T-helper 22 cell (primary cell): ENCODE results near the gene DYSF.

Source experiments
- DNase-seq: peaks from one replicate; pipeline ENCODE4 v3.0.0-alpha.2; 2020; ENCODE audit warnings: low read depth

The DYSF gene

DNA sequence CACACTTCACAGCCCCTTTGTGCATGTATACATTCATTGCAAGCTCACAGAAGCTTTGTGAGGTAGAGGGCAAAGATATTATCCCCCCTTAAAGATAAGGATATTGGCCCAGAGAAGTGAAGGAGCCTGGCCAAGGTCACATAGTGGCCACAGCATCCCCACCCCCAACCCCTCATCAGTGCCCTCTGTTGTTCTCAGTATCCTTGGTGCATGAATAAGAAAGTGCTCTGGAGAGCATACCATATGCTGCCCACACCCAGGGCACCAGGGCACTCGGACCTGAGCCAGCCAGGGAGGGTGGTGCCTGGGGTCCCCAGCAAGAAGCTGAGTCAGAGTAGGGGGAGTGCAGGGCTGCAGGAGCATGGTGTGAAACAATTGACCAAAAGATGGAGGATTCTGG is 3.3 kb downstream of the DYSF start:
- no peak for DNase-seq

DNA sequence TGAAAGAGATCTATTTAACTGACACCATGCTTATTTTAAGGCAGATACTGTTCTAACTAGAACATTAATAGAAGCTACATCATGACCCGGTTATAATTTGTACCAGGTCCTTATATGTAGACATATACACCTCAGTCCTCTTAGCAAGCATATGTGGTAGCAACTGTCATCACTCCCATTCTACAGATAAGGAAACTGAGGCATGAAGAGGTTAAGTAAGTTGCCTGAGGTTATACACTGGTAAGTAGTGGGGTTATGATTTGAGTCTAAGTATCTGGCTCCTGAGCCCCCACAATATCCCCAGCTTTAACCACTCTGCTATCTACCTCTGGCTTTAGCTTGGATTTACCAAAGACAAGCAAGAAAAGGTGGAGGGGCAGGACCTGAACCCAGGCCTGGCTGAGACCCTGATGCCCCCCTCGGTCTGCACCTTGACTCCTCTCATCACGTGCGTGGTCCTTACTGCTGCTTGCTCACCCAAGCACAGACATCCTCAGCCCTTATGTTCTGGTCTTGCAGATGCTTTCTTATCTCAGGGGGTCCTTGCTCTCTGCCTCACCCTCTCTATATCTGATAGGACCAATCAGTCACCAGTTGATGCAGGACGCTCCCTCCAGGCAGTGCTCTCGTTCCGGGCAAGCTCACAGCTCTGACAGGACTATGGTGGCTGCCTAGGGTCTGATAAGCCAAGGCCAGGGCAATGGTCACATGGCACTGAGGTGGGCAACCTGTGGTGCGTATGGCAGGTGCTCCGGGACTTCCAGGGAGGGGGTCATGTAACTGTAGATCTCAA is 4.0 kb downstream of the DYSF start:
- no peak for DNase-seq

DNA sequence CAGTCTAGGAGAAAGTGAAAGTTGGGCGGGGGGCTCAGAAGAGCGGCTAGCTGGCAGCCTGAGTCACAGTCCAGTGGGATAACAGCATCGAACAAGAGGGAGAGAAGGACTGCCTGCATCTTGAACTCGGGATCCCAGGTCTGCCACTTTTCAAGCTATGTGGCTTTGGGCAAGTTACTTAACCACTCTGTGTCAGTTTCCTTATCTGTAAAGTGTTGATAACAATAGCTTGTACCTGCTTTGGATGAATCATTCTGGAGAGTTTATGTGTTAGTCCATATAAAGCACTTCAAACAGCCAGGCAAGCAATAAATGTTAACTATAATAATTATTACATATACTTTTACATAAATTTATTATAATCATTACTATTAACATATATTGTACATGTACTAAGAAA is 4.6 kb downstream of the DYSF start:
- no peak for DNase-seq

DNA sequence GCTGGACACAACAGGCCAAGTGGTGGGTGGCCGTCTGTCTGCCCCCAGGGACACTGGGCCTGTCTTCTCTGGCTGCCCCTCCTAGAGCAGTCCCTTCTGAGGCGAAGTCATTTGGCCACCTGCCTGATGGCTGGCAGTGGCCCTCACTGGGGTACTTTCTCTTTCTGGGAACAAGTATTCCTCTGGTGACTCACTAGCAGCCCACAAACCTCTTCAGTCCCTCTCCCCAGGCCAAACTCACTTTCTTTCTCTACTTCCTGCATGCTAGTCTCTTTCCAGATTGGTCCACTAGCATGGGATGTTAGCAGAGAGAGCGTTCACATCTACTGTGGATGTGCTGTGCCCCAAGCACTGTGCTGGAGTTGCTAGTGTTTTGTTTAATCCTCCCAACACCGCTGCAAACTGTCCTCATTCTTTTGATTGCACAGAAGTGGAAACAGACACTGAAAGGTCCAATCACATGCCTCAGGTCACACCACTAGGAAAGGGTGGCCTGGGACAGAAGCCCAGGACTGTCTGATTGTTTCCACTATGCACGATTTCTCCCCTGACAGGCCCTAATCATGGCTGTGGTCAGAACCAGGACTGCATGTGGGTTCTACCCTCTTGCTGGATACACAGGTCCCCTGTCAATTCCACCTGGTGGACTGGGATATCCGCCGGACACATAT is 5.2 kb downstream of the DYSF start:
- DNase-seq, result no peak

DNA sequence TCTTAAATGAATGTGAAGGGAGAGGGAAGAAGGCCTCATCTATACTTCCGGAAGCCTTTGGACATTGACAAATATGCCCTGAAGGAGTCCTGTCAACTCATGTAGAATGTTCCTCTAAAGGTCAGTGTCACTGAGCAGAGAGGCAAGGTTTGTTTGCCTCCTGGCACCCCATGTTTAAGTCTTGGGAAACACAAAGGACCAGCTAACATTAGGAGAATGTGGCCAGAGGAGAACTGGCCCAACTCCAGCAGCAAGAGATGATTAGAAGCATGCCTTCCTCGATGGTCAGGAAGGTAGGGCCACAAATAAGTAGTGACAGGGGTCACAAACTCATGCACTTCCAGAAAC is 5.7 kb downstream of the DYSF start:
- DNase-seq, result no peak

DNA sequence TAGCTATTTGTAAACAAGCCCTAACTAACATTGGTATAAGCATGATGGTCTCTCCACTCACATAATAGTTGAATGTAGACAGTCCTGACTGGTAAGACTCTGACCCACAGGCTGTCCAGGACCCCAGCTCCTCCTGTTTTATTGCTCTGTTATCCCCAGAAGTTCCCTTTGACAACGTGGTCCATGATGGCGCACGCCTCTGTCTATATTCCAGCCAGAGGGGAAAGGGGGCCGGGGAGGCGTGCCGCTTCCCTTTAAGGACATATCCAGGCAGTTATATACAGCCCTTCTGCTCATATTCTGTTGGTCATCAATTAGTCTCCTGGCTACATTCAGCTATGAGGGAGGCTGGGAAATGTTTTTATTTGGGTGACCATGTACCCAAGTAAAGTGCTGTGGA is 6.7 kb downstream of the DYSF start:
- no peak for DNase-seq

DNA sequence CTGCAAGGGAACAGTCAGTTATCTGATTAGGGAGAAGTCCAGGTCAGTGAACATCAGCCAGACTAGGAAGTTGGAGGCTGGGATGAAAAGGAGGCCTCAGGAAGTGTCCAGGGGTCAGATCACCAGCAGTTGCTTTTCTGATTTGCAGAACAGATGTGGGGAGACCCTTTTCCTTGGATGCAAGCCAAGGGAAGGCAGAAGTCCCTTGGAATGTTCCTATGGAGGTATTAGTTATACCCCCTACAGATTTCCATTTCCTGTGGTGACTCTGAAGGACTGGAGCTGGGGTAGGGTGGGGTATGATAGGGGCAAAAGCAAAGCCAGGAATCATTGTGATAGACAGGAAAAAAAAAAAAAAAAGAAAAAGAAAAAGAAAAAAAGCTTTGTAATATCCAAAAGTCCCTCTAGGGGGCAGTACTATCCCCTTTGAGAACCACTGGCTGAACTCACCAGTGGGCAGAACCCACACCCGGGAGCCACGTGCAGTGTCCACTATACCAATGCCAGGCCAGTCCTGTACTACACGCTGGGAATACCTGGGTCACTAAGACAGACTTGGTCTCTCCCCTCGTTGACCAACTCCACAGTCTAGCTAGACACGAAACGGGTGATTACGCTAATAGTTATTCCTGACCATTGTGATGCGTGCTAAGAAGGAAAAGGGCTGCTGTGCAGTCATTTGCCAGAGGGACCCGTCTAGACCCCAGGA is 7.4 kb downstream of the DYSF start:
- no peak for DNase-seq

DNA sequence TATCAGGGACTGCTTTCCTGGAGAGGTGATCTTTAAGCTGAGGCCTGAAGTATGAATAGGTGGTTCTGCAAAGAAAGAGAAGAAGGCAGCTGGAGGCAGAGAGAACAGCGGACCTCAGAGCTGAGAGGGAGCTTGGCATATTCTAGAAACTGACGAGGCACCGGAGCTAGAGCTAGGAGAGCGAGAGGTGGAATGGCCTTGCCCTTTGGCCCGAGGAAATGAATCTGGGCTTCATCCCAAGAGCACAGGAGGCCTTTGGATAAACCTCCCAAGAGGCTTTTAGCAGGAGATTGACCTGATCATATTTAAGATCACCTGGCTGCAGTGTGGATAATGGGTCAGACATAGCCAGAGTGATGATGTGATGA is 7.9 kb downstream of the DYSF start:
- no peak for DNase-seq

DNA sequence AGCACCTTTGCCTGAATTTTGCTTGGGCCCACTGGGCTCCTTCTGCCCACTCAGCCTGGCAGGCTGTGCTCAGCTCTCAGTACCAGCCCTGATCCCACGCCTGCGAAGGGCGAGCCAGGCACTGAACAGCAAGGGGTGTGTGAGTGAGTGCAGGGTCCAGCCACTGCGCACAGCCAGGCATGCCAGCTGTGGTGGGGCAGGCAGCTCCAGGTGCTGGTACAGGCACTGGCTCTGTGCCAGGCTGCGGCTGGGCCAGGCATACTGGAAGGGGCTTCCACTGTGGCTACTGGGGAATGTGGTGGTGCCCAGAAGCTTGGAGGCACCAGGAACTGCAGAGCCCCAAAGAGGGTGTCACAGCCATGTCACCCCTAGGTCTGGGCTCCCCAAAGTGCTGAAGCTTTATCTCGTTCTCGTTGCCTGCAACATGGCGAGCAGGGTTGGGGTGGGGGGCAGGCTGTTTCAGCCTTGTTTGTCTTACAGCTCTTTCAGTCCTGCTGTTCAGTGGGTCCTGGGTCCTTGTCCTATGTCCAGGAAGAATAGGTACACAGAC is 8.8 kb downstream of the DYSF start:
- DNase-seq, result no peak

DNA sequence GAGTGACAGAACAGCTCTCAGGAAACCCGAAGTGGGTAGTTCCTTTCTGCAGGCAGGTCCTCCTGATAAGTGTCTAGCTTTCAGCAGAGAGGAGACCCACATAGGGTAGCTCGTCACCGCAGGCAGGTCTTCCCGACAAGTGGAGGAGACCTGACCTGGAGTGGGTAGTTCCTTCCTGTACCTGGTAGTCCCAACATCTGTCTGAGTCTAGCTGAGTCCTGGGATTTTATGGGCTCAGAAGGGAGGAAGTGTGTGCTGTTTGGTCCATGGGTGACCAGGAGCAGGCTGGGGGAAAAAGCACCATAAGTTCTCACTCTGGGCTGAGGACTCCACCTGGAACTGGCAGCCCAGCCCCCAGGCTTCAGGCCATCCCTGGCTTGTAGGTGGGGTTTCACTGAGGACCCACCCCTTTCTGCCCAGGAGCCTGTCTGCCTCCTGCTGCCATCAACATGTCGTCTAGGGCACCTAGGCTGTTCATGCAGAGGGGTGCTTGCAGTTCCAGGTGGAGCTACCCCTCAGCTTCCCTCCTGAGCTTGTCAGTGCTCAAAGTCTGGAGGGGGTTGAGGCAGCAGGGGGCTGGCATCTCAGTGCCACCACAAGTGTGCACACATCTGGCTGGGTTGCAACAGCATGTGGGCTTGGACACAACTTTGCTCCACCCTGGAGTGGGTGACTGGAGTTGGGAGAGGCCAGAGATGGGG is 9.4 kb downstream of the DYSF start:
- no peak for DNase-seq

DNA sequence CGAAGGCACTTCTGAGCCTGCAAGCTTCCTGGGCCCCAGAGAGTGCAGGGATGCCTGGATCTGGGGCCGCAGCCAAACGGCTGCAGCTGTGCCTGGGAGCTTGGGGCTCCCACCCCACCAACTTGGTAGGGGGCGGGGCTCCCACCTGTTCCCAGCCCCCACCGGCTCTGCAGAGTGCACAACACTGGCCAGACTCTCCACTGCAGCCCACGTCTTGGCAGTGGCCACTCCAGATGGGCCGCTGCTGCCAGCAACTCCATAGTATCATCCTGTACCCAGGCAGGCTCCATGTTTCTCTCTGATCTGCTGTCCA is 9.9 kb downstream of the DYSF start:
- DNase-seq, result no peak

DNA sequence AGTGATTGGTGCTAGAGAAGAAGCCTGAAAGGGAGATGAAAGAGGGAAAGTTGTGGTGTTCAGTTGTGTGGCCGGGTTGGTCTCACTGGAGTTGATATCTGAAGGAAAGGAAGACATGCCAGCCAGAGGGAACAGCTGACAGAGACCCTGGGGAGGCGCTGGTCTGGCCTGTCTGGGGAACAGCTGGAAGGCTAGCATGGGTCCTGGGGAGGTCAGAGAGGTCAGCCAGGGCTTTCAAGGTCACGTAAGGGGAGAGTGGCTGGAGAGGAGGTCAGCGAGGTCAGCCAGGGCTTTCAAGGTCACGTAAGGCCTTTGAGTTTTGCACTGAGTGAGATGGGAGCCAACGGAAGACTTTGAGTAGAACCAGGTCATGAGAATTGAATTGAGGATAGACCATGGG is 11.0 kb downstream of the DYSF start:
- DNase-seq, result no peak

DNA sequence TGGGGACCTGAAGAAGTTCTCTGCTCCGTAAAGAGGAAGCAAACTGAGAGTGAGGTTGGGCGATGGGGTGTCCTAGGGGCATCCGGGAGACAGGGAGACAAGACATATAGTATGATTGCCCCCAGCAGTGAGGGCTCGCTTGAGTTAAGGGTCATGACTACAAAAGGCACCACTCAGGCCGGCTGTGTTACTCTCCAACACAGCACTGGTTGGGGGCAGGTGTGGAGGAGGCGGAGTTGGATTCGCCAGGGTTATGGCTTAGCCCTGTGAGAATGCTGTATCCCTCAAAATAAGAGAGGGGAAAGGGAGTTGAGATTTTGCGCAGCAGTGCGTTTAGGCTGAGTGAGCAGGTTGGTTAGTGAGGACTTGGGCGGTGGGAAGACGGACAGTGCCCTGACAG is 12.0 kb downstream of the DYSF start:
- DNase-seq, result no peak

DNA sequence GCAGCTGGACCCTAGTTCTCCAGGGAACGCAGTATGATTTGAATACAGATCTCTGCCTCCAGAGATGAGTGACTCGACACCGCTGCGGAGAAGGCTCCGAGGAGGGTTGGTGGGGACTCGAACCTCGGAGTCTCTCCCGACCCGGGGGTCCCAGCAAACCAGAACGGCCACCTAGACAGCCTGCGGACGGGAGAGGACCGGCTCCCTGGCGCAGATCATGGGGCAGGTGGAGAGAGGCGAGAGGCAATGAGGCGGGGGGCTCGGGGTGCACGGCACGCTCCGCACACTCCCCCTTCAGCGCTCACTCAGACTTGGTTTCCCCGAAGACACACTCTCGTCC is 12.6 kb downstream of the DYSF start:
- no peak for DNase-seq

DNA sequence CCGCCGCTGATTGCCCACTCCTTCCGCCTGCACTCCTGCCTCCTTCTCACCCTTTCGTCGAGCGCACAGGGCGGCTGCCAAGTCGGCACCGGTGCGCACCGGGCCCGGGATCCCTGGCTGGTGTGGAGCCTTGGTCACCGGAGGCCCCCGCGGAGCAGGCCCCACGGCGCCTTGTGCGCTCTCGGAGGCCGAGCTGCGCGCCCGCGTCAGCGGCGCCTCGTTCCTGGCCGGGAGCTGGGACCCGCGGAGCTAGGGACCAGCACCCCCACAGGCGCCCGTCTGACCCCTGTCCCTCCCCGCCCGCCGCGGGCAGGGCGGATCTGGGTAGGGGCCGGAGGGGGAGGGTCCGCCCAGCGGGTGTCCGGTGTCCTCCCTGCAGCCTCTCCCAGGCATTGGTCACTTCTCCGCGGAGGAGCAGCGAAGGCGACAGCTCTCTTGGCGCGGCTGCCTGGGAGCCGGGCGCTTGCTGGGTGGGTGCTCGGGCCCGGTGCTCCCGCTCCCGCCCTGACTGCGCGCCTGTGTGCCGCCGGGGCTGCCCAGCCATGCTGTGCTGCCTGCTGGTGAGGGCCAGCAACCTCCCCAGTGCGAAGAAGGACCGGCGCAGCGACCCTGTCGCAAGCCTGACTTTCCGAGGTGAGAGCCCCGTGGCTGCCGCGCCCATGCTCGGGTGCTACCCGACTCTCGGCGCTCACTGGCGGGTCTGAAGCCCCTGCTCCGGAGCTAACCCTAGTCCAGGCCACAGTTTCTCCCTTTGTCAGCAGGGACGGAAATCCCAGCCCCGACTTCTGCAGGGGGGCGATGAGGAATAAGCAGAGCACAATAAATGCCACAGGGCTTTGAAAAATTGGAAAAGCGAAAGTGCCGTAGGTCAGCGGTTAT is 13.2 kb downstream of the DYSF start:
- DNase-seq, result no peak

DNA sequence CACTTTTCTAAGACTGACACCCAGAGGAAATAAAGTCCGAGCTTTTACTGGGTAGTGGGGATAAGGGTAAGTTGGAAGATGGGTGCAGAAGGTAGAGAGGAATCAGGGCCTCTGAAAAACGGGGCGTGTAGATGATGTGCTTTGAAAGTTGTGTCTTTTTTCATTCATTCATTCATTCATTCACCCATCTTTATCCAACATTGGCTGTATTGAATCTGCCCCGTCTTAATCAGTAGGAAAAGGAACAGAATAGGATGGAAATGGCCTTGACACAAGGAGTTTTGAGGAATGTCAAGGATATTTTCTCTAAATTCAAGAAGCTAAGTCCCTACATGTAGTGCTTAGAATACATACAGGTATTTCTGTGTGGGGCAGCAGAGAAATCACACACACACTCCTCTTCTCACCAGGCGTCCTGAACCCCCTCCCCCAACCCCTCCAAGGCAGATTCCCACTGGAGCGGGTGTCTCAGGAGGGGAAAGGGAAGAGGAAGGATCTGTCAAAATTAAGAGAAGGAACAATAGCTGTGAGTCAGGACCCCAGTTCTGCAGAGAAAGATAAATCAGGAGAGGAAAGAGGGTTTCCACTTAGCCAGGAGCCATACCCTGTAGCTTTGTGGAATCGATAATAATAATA is 13.9 kb downstream of the DYSF start:
- no peak for DNase-seq

DNA sequence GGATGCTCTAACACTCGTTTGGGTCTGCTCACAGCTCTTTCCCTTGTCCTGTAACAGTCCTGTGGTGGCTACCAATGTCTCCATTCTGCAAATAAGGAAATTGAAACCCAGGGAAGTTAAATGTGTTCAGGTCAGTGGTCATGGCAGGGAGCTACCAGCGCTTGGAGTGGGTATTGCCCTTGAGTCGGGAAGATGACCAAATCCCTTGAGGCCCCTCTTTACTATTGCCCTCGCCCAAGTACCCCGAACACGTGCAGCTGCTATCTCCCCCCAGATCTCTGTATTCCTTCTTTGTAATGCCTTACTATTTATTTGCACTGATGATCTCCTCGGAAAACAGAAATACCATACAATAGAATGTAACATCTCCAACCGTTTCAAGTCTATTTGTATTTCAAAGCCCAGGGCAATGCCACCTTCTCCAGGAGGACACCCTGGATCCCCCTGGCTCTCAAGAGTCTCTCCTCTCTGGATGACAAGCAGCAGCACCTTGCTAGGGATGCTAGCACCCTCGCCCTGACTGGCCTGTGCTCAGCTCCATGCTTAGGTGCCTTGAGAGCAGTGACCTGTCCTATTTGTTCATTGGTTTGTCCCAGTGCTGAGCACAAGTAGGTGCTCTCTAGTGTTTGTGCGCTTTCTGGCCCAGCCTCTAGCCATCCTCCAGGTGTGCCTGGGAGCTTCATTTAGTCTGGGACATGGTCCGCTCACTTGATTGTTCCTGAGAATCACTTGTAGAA is 15.1 kb downstream of the DYSF start:
- no peak for DNase-seq

DNA sequence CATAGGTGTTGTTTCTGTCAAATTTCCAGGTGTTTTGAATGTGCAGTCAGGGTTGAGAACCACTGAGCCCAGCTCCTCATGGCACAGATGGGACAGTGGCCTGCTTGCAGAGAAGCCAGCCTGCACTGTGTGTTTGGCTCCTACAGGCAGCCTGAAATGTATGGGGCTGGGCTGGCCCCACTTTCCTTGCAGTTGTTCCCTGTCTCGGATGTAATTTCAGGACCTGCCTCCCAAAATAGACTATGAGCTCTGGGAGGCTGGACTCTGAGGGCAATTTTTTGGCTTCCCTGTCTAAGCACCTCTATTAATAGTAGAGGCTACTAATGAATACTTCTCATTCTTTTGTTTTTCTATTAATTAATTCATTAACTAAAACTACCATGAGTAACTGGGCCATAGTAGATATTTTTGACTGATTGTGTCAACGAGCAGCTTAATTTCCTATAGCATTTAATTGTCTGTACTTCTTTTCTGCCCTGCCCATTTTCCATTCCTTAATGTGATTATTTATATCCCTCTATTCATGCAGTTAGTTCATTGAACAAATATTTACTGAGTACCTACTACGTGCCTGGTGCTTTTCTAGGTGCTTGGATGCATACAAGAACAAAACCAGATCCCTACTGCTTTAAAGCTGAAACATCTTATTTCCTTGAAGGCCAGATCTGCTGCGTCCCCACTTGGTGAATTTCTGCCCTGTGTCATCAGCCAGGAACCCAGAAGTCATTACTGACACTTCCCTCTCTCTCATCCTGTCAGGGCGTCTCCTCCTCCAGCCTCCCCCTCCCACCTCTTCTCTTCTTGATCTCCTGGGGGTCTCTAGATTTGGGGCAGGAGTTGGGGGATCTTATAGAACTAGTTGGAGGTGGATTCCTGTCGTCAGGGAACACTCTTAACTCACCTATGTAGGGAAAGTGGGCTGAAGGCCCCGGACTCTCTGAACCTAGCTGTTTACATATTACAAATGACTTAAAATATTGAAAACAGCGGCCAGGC is 16.3 kb downstream of the DYSF start:
- DNase-seq, result no peak

DNA sequence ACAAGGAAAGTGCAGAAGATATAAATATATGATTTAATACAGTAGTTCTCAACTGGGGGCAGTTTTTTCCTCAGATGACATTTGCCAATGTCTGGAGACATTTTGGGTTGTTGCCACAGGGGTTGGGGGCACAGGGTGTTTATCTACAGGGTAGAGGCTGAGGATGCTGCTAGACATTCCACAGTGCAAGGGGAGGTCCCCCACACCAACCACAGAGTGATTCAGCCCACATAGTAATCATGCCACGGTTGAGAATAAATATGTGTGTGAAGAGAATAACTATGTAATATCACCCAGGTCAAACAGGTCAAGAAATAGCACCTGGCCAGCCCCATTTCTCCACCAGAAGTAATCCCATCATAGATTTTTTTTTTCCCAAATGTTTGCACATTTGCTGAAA is 17.9 kb downstream of the DYSF start:
- DNase-seq, result no peak
